H9 (cell line): ENCODE data around the gene DNAH8. TPM values are rescaled to one million over a fixed set of nuclear protein-coding genes. Genes with fewer than 3 reads are reported as not detected.

ENCODE experiments used
- DNase-seq: peaks from one replicate; pipeline ENCODE4 v3.0.0-alpha.2; 2017
- H2AFZ ChIP-seq: one replicate; pipeline ENCODE4 v1.6.1; 2013; ENCODE audit warnings: mild to moderate bottlenecking, low read length, control low read depth, moderate library complexity
- H2AK5ac ChIP-seq: 2 replicates; pipeline ENCODE4 v1.6.1; 2013; ENCODE audit warnings: low read length, control low read depth, mixed read lengths; ENCODE audit not compliant: insufficient read length
- H2BK120ac ChIP-seq: one replicate; pipeline ENCODE4 v1.6.1; 2013; ENCODE audit warnings: low read depth, mild to moderate bottlenecking, low read length, control low read depth, inconsistent platforms; ENCODE audit not compliant: poor library complexity, severe bottlenecking
- H2BK12ac ChIP-seq: 2 replicates; pipeline ENCODE4 v1.6.1; 2013; ENCODE audit warnings: low read length, control low read depth, mixed read lengths, low read depth; ENCODE audit not compliant: insufficient read length
- H2BK15ac ChIP-seq: 2 replicates; pipeline ENCODE4 v1.6.1; 2013; ENCODE audit warnings: low read depth, low read length, control low read depth
- H2BK20ac ChIP-seq: one replicate; pipeline ENCODE4 v1.6.1; 2013; ENCODE audit warnings: low read depth, mild to moderate bottlenecking, low read length, control low read depth, inconsistent platforms; ENCODE audit not compliant: poor library complexity, severe bottlenecking
- H2BK5ac ChIP-seq: 2 replicates; pipeline ENCODE4 v1.6.1; 2013; ENCODE audit warnings: low read length, control low read depth, mixed read lengths; ENCODE audit not compliant: insufficient read length
- H3K14ac ChIP-seq: 2 replicates; pipeline ENCODE4 v1.6.1; 2013; ENCODE audit warnings: low read length, control low read depth; ENCODE audit not compliant: insufficient read depth
- H3K18ac ChIP-seq: 2 replicates; pipeline ENCODE4 v1.6.1; 2013; ENCODE audit warnings: low read depth, mild to moderate bottlenecking, mixed read lengths, low read length, control low read depth; ENCODE audit not compliant: insufficient read length
- H3K23ac ChIP-seq: 2 replicates; pipeline ENCODE4 v1.6.1; 2013; ENCODE audit warnings: low read length, control low read depth, mixed read lengths, low read depth; ENCODE audit not compliant: insufficient read length
- H3K23me2 ChIP-seq: 2 replicates; pipeline ENCODE4 v1.6.1; 2013; ENCODE audit warnings: low read depth, mild to moderate bottlenecking, mixed read lengths, low read length, control low read depth; ENCODE audit not compliant: insufficient read length, poor library complexity, severe bottlenecking
- H3K27ac ChIP-seq: 2 replicates; pipeline ENCODE4 v1.5.1; 2013; ENCODE audit warnings: low read length, control low read depth, mixed read lengths, low read depth; ENCODE audit not compliant: insufficient read length
- H3K27me3 ChIP-seq: 2 replicates; pipeline ENCODE4 v1.6.1; 2013; ENCODE audit warnings: low read length, control low read depth, inconsistent platforms; ENCODE audit not compliant: insufficient read depth
- H3K4ac ChIP-seq: 2 replicates; pipeline ENCODE4 v1.6.1; 2013; ENCODE audit warnings: low read depth, mild to moderate bottlenecking, control low read depth, inconsistent platforms, low read length, moderate library complexity
- H3K4me1 ChIP-seq: 2 replicates; pipeline ENCODE4 v1.6.1; 2013; ENCODE audit warnings: low read length, control low read depth, inconsistent platforms; ENCODE audit not compliant: insufficient read depth
- H3K4me2 ChIP-seq: 2 replicates; pipeline ENCODE4 v1.6.1; 2013; ENCODE audit warnings: low read length, control low read depth, mixed read lengths; ENCODE audit not compliant: insufficient read length, insufficient read depth
- H3K56ac ChIP-seq: 2 replicates; pipeline ENCODE4 v1.6.1; 2013; ENCODE audit warnings: low read depth, mild to moderate bottlenecking, mixed read lengths, low read length, control low read depth; ENCODE audit not compliant: insufficient read length
- H3K79me1 ChIP-seq: 2 replicates; pipeline ENCODE4 v1.6.1; 2013; ENCODE audit warnings: low read depth, mild to moderate bottlenecking, moderate library complexity, low read length, control low read depth, inconsistent platforms; ENCODE audit not compliant: insufficient read depth, poor library complexity, severe bottlenecking
- H3K79me2 ChIP-seq: 2 replicates; pipeline ENCODE4 v1.6.1; 2013; ENCODE audit warnings: low read length, control low read depth, inconsistent platforms; ENCODE audit not compliant: insufficient read depth
- H3K9ac ChIP-seq: 2 replicates; pipeline ENCODE4 v1.6.1; 2013; ENCODE audit warnings: low read length, control low read depth, mixed read lengths; ENCODE audit not compliant: insufficient read length; ENCODE audit errors: extremely low read depth
- H3K9me3 ChIP-seq: one replicate; pipeline ENCODE4 v1.6.1; 2013; ENCODE audit warnings: low read depth, low read length, inconsistent platforms; ENCODE audit not compliant: control insufficient read depth
- H3T11ph ChIP-seq: one replicate; pipeline ENCODE4 v1.6.1; 2013; ENCODE audit warnings: mild to moderate bottlenecking, low read length, control low read depth, inconsistent platforms
- H4K20me1 ChIP-seq: one replicate; pipeline ENCODE4 v1.6.1; 2013; ENCODE audit not compliant: control insufficient read depth, insufficient read length, insufficient read depth
- H4K5ac ChIP-seq: 2 replicates; pipeline ENCODE4 v1.6.1; 2013; ENCODE audit warnings: low read depth, mild to moderate bottlenecking, mixed read lengths, low read length, control low read depth; ENCODE audit not compliant: insufficient read length
- H4K8ac ChIP-seq: replicated peaks from 2 replicates; pipeline ENCODE4 v1.6.1; 2013; ENCODE audit warnings: low read length, control low read depth, mixed read lengths, low read depth; ENCODE audit not compliant: insufficient read length
- H4K91ac ChIP-seq: 2 replicates; pipeline ENCODE4 v1.6.1; 2013; ENCODE audit warnings: low read depth, mild to moderate bottlenecking, moderate library complexity, mixed read lengths, low read length, control low read depth; ENCODE audit not compliant: insufficient read length
- H3K27ac Mint-ChIP-seq, 3 experiments: 2 replicates in 2 of 3; 3 replicates in 1 of 3; pipeline ENCODE4 v1.8.0; 2020 to 2021; ENCODE audit warnings: mixed read lengths in 3 of 3, mild to moderate bottlenecking in 1 of 3, moderate library complexity in 1 of 3
- H3K27me3 Mint-ChIP-seq: 2 replicates; pipeline ENCODE4 v1.8.0; 2021; ENCODE audit warnings: low read depth, mild to moderate bottlenecking, moderate library complexity, mixed read lengths
- H3K36me3 Mint-ChIP-seq, 3 experiments: 2 replicates in 2 of 3; 3 replicates in 1 of 3; pipeline ENCODE4 v1.8.0; 2020 to 2021; ENCODE audit warnings: low read depth in 3 of 3, mixed read lengths in 3 of 3; ENCODE audit not compliant: insufficient read depth in 1 of 3
- H3K4me1 Mint-ChIP-seq, 2 experiments: 2 replicates each; pipeline ENCODE4 v1.8.0; 2020; ENCODE audit warnings: mixed read lengths in 2 of 2
- H3K4me3 Mint-ChIP-seq, 2 experiments: 2 replicates in 1 of 2; 3 replicates in 1 of 2; pipeline ENCODE4 v1.8.0; 2020 to 2021; ENCODE audit warnings: mild to moderate bottlenecking in 2 of 2, mixed read lengths in 2 of 2, moderate library complexity in 1 of 2
- H3K9me3 Mint-ChIP-seq, 2 experiments: 2 replicates in 1 of 2; 3 replicates in 1 of 2; pipeline ENCODE4 v1.8.0; 2020; ENCODE audit warnings: mild to moderate bottlenecking in 2 of 2, mixed read lengths in 2 of 2, moderate library complexity in 1 of 2
- CTCF ChIP-seq: fragments of 200-600 bp; sonication (generic); conservative IDR thresholded peaks from 3 replicates; pipeline ENCODE4 v1.8.0; 2021; ENCODE audit warnings: antibody characterized with exemption, mild to moderate bottlenecking
- WGBS: extraction: QIAGEN DNeasy Blood & Tissue Kit; methylation state at CpG from one replicate; pipeline ENCODE4 v1.1.7; 2013; ENCODE audit warnings: missing lambda C conversion rate, low lambda C conversion rate, mixed read lengths; ENCODE audit not compliant: insufficient read length; ENCODE audit errors: extremely low coverage; 5-methylcytosine and 5-hydroxymethylcytosine counted together
- total RNA-seq: library from RNA; stranded (reverse); gene quantifications from 2 replicates; pipeline ENCODE4 v1.2.1, GENCODE V29; 2021

Gene DNAH8
- total RNA-seq, 1 experiment from 2014 or later: not detected

GRCh38 chr6:38818691-38819090, 103.6 kb downstream of the DNAH8 start:
- WGBS: no CpG with 5 or more reads among the region's 3 CpGs
- Mint-ChIP-seq H3K27ac (no peak overlapping the region; a peak in 1 of 7 replicates), H3K9me3 (no peaks in the 10 kb centered on the region), H3K4me3 (no peak overlapping the region), H3K36me3 (no peaks in the 10 kb centered on the region), H3K4me1 (no peaks in the 10 kb centered on the region), H3K27me3 (peaks cover 16% of the 10 kb centered on the region)
- no peak for DNase-seq
- Histone ChIP-seq H3K27ac (no peak overlapping the region), H3K4ac (no peak overlapping the region), H4K91ac (no peak overlapping the region), H3K56ac (no peak overlapping the region), H4K5ac (no peak overlapping the region), H2AK5ac (no peak overlapping the region), H2BK20ac (no peak overlapping the region), H2BK12ac (no peak overlapping the region), H3K79me2 (no peaks in the 10 kb centered on the region), H3K14ac (no peak overlapping the region), H3K23ac (no peak overlapping the region), H3K27me3 (no peaks in the 10 kb centered on the region), H3K23me2 (no peaks in the 10 kb centered on the region), H3K4me2 (no peak overlapping the region), H3K79me1 (no peaks in the 10 kb centered on the region), H3K9me3 (no peaks in the 10 kb centered on the region), H3K9ac (no peak overlapping the region), H2AFZ (no peak overlapping the region), H3K18ac (no peak overlapping the region), H3T11ph (no peak overlapping the region), H2BK5ac (no peak overlapping the region), H4K20me1 (no peaks in the 10 kb centered on the region), H2BK120ac (no peak overlapping the region), H2BK15ac (no peak overlapping the region), H4K8ac (no peak overlapping the region), H3K4me1 (no peaks in the 10 kb centered on the region)
- no peak for TF ChIP-seq CTCF
